GM12891 (cell line): ENCODE measurements around the gene FAM221B.

Experiments used
- PAX5 ChIP-seq: IDR thresholded peaks from 2 replicates; pipeline ENCODE4 v1.6.1; 2011; ENCODE audit warnings: low read length, moderate library complexity, mild to moderate bottlenecking; ENCODE audit not compliant: insufficient read depth, severe bottlenecking
- POLR2A ChIP-seq: IDR thresholded peaks from 2 replicates; pipeline ENCODE4 v1.6.1; 2011; ENCODE audit warnings: low read depth, low read length, control low read depth
- POLR2AphosphoS5 ChIP-seq: IDR thresholded peaks from 2 replicates; pipeline ENCODE4 v1.6.1; 2011; ENCODE audit warnings: low read depth, low read length, control low read depth
- POU2F2 ChIP-seq: IDR thresholded peaks from 2 replicates; pipeline ENCODE4 v1.6.1; 2011; ENCODE audit warnings: low read depth, mild to moderate bottlenecking, control low read depth, low read length, moderate library complexity
- SPI1 ChIP-seq: IDR thresholded peaks from 2 replicates; pipeline ENCODE4 v1.6.1; 2011; ENCODE audit warnings: low read depth, low read length, control low read depth
- TAF1 ChIP-seq: IDR thresholded peaks from 2 replicates; pipeline ENCODE4 v1.6.1; 2011; ENCODE audit warnings: low read depth, low read length, control low read depth

DNA sequence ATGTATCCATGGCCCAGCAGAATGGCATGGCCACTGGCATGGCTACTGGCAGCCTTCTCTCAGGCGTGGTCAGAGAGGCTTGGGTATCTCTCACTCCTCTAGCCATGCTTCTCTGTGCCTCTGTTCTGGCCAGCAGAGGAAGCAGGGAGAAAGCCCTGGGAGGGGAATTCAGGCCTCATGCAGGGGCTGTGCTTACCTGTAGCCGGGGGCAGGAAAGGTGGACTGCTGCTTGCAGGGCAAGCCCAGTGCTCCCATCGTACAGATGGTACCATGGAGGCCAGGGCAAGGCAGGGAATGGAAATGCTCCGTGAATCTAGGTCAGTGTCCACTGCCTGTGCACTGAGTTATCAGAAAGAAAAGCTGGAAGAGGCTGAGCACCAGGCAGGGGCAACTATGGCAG is 39.0 kb upstream of the FAM221B start:
- no peak for TF ChIP-seq POLR2A
- no peak for TF ChIP-seq PAX5
- no peak for TF ChIP-seq TAF1
- TF ChIP-seq POLR2AphosphoS5, result no peak
- TF ChIP-seq SPI1, result no peak
- no peak for TF ChIP-seq POU2F2
